ENCODE measurements around the gene ICA1.

The ICA1 gene

GRCh38 chr7:8094164-8095140, 167.5 kb downstream of the ICA1 start:
- H3K4me3 ChIP-seq (ENCODE audit: low read length, poor library complexity, severe bottlenecking), result no peak overlapping the region
- no peaks in the 10 kb centered on the region for H3F3A ChIP-seq (ENCODE audit: low read depth)
- no peak overlapping the region for H3K9ac ChIP-seq (ENCODE audit: low read depth, low read length, poor library complexity, severe bottlenecking)
- H3K4me1 ChIP-seq (ENCODE audit: insufficient read depth, low read length, poor library complexity, severe bottlenecking), result no peaks in the 10 kb centered on the region
- H4K20me1 ChIP-seq (ENCODE audit: insufficient read depth, low read length, poor library complexity, severe bottlenecking), result no peaks in the 10 kb centered on the region
- no peaks in the 10 kb centered on the region for H3K9me2 ChIP-seq (replicated peaks; ENCODE audit: low read depth, low read length)
- H2AFZ ChIP-seq (ENCODE audit: low read length), result no peak overlapping the region
- peaks cover 4% of the 10 kb centered on the region; the same call in 1 of the 2 replicates for H3K36me3 ChIP-seq (ENCODE audit: insufficient read depth, low read length)
- H3K79me2 ChIP-seq (ENCODE audit: insufficient read depth, low read length), result no peaks in the 10 kb centered on the region
- H3K4me2 ChIP-seq (ENCODE audit: low read depth, low read length, poor library complexity, severe bottlenecking), result no peak overlapping the region
- no peaks in the 10 kb centered on the region for H3K27me3 ChIP-seq (ENCODE audit: insufficient read depth, low read length, poor library complexity, severe bottlenecking)
- TF ChIP-seq CTCF (conservative IDR thresholded peaks at IDR 0.05; ENCODE audit: low read length) (no peak), EZH2phosphoT487 (IDR thresholded peaks at IDR 0.05; ENCODE audit: borderline replicate concordance) (no peak)
- H3K9me3 ChIP-seq (ENCODE audit: insufficient read depth, low read depth, low read length), result no peaks in the 10 kb centered on the region

- no peaks in the 10 kb centered on the region for H3K79me2 ChIP-seq (ENCODE audit: insufficient read depth, low read length)
- H3K9ac ChIP-seq (ENCODE audit: low read depth, low read length, poor library complexity, severe bottlenecking), result no peak overlapping the region
- H3K4me3 ChIP-seq (ENCODE audit: low read length, poor library complexity, severe bottlenecking), result no peak overlapping the region
- H3K9me3 ChIP-seq (ENCODE audit: insufficient read depth, low read depth, low read length), result no peaks in the 10 kb centered on the region
- no peak overlapping the region for H3K4me2 ChIP-seq (ENCODE audit: low read depth, low read length, poor library complexity, severe bottlenecking)
- H2AFZ ChIP-seq (ENCODE audit: low read length), result no peak overlapping the region
- no peaks in the 10 kb centered on the region for H3K27me3 ChIP-seq (ENCODE audit: insufficient read depth, low read length, poor library complexity, severe bottlenecking)
- H3K36me3 ChIP-seq (ENCODE audit: insufficient read depth, low read length), result peaks cover 11% of the 10 kb centered on the region; the same call in 1 of the 2 replicates
- no peaks in the 10 kb centered on the region for H3K4me1 ChIP-seq (ENCODE audit: insufficient read depth, low read length, poor library complexity, severe bottlenecking)
- H3F3A ChIP-seq (ENCODE audit: low read depth), result no peaks in the 10 kb centered on the region
- TF ChIP-seq CTCF (conservative IDR thresholded peaks at IDR 0.05; ENCODE audit: low read length), result no peak
- no peak for TF ChIP-seq EZH2phosphoT487 (IDR thresholded peaks at IDR 0.05; ENCODE audit: borderline replicate concordance)
- no peaks in the 10 kb centered on the region for H3K9me2 ChIP-seq (replicated peaks; ENCODE audit: low read depth, low read length)
- no peaks in the 10 kb centered on the region for H4K20me1 ChIP-seq (ENCODE audit: insufficient read depth, low read length, poor library complexity, severe bottlenecking)
These were observed 169.8 kb downstream of the ICA1 start for GRCh38 chr7:8092140-8092539.

- H3K4me3 ChIP-seq (ENCODE audit: low read length, poor library complexity, severe bottlenecking), result no peak overlapping the region
- no peak overlapping the region for H3K4me2 ChIP-seq (ENCODE audit: low read depth, low read length, poor library complexity, severe bottlenecking)
- no peaks in the 10 kb centered on the region for H4K20me1 ChIP-seq (ENCODE audit: insufficient read depth, low read length, poor library complexity, severe bottlenecking)
- H3F3A ChIP-seq (ENCODE audit: low read depth), result no peaks in the 10 kb centered on the region
- H3K4me1 ChIP-seq (ENCODE audit: insufficient read depth, low read length, poor library complexity, severe bottlenecking), result no peaks in the 10 kb centered on the region
- H3K36me3 ChIP-seq (ENCODE audit: insufficient read depth, low read length), result peaks cover 40% of the 10 kb centered on the region; the same call in 1 of the 2 replicates
- TF ChIP-seq EZH2phosphoT487 (IDR thresholded peaks at IDR 0.05; ENCODE audit: borderline replicate concordance), result no peak
- TF ChIP-seq CTCF (conservative IDR thresholded peaks at IDR 0.05; ENCODE audit: low read length), result no peak
- no peaks in the 10 kb centered on the region for H3K27me3 ChIP-seq (ENCODE audit: insufficient read depth, low read length, poor library complexity, severe bottlenecking)
- no peaks in the 10 kb centered on the region for H3K79me2 ChIP-seq (ENCODE audit: insufficient read depth, low read length)
- H2AFZ ChIP-seq (ENCODE audit: low read length), result no peak overlapping the region
- no peaks in the 10 kb centered on the region for H3K9me2 ChIP-seq (replicated peaks; ENCODE audit: low read depth, low read length)
- H3K9me3 ChIP-seq (ENCODE audit: insufficient read depth, low read depth, low read length), result no peaks in the 10 kb centered on the region
- no peak overlapping the region for H3K9ac ChIP-seq (ENCODE audit: low read depth, low read length, poor library complexity, severe bottlenecking)
These were observed 172.8 kb downstream of the ICA1 start for GRCh38 chr7:8089036-8089780.
